ENCODE results near the gene SKP1.

Gene SKP1

DNA sequence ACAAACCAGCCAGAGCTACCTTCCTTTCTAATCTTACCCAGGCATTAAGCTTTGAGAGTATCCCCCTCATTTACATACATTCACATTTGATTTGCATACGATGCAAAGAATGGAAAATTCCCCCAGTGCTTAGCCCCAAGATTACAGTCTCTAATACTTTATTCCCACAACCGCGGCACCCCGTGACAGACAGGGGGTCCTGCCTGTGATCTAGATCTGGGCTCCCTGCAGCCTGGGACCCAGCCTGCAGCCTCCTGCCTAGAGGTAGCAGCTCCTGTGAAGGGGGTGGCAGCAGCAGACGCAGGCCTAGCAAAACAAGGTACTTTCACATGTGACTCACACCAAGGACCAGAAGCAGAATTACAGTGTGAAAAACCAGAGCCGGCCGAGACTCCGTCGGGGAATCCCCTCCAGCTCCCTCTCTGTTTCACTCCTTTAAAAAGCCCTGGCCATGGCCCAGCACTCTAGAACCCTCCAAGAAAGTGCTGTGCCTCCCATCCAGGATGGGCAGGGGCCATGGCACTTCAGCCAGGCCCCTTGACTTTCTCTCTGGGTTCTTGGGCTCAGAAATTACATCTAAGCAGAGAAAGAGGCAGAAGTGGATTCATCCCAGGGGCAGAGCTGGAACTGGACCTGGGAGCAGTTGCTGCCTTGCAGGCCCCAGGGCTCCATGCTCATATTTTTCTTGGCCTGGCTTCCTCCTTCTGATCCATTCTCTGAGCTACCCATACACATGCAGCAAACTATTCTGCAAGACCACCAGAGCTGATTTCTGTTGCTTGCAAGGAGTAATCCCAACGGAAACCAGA, 76.3 kb downstream of the SKP1 start:
- H3K4me1 ChIP-seq (ENCODE audit: insufficient read depth, low read length): peaks cover 23% of the 10 kb centered on the region; the same call in 1 of the 2 replicates
- H3K36me3 ChIP-seq (ENCODE audit: insufficient read depth, low read depth, low read length): no peaks in the 10 kb centered on the region
- H3K9me3 ChIP-seq (ENCODE audit: insufficient read depth, low read depth, low read length): no peaks in the 10 kb centered on the region
- peaks cover 45% of the 10 kb centered on the region; the same call in 1 of the 2 replicates for H3K27me3 ChIP-seq (ENCODE audit: insufficient read depth, low read length)
- H3K27ac ChIP-seq (ENCODE audit: low read length): no peak overlapping the region
- H3K4me3 ChIP-seq (ENCODE audit: low read length): peak overlapping the region; percentile 37; the same call in 1 of the 2 replicates
- H3K9ac ChIP-seq (ENCODE audit: low read depth, low read length): peak overlapping the region; percentile 13; the same call in 1 of the 2 replicates

DNA sequence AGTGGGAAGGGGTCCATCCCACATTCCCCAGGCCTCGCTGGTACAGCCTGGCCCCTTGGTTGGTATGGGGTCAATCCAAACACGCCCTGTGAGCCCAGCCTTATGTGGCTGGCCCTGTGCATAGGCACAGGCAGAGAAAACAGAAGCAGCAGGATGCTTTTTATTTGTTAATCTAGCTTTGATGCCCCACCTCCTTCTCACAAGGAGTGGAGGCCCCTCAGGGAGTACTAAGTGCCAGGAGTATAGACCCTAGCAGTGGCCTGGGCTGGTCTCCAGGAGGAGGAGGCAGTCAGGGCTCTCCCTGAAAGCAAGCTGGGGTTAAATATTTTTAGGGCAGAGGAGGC, 76.8 kb downstream of the SKP1 start:
- no peaks in the 10 kb centered on the region for H3K36me3 ChIP-seq (ENCODE audit: insufficient read depth, low read depth, low read length)
- H3K4me1 ChIP-seq (ENCODE audit: insufficient read depth, low read length): peaks cover 23% of the 10 kb centered on the region; the same call in 1 of the 2 replicates
- peak overlapping the region; percentile 37; the same call in 1 of the 2 replicates for H3K4me3 ChIP-seq (ENCODE audit: low read length)
- no peaks in the 10 kb centered on the region for H3K9me3 ChIP-seq (ENCODE audit: insufficient read depth, low read depth, low read length)
- peak overlapping the region; percentile 13; the same call in 1 of the 2 replicates for H3K9ac ChIP-seq (ENCODE audit: low read depth, low read length)
- H3K27ac ChIP-seq (ENCODE audit: low read length): no peak overlapping the region
- peaks cover 45% of the 10 kb centered on the region; the same call in 1 of the 2 replicates for H3K27me3 ChIP-seq (ENCODE audit: insufficient read depth, low read length)

DNA sequence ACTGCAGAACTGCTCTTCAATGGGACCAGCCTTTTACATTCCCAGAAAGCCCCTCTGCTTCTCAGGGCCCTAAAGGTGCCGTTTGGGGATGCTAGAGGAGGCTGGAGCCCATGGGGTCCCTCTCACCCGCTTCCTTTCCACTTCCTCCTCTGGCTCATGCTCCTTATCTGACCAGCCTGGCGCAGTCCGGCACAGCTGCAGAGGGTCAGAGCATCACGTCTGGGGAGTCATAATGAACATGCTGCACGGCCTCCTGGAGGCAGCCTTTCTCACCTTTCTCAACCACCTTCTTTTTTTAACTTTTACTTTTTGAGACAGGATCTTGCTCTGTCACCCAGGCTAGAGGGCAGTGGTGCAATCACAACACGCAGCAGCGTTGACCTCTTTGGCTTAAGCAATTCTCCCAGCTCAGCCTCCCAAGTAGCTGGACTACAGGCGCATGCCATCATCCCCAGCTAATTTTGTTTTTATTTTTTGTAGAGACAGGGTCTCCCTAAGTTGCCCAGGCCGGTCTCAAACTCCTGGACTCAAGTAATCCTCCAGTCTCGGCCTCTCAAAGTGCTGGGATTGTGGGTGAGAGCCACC, 77.4 kb downstream of the SKP1 start:
- no peak overlapping the region for H3K4me3 ChIP-seq (ENCODE audit: low read length)
- H3K27ac ChIP-seq (ENCODE audit: low read length): no peak overlapping the region

More for the DNA sequence above, 77.4 kb downstream of the SKP1 start:
- no peaks in the 10 kb centered on the region for H3K9me3 ChIP-seq (ENCODE audit: insufficient read depth, low read depth, low read length)
- H3K27me3 ChIP-seq (ENCODE audit: insufficient read depth, low read length): peaks cover 45% of the 10 kb centered on the region; the same call in 1 of the 2 replicates
- H3K36me3 ChIP-seq (ENCODE audit: insufficient read depth, low read depth, low read length): no peaks in the 10 kb centered on the region
- H3K9ac ChIP-seq (ENCODE audit: low read depth, low read length): no peak overlapping the region
- H3K4me1 ChIP-seq (ENCODE audit: insufficient read depth, low read length): peaks cover 23% of the 10 kb centered on the region; the same call in 1 of the 2 replicates

Measured in iPS-20b (cell line).